DMS53 treated with DMSO at 0.1 percent for 48 hours (cell line): ENCODE measurements around the gene CCDC127.
"Not testable (repeated sequence)": the region's sequence is repeated elsewhere in the genome, so short reads cannot be mapped to it uniquely, and the experiment has no call there.

Experiments
- DNase-seq: peaks from one replicate; lab custom pipeline; 2025; ENCODE audit not compliant: unreplicated experiment; lab: John Stamatoyannopoulos, UW

Gene CCDC127

GRCh38 chr5:174876-175465 lies 43.0 kb downstream of the CCDC127 start:
- no peak for DNase-seq

GRCh38 chr5:174291-174600 lies 43.7 kb downstream of the CCDC127 start:
- no peak for DNase-seq

- DNase-seq: no peak
Observed at GRCh38 chr5:173392-174290, 44.3 kb downstream of the CCDC127 start.

GRCh38 chr5:172841-173251 lies 45.1 kb downstream of the CCDC127 start:
- no peak for DNase-seq

- DNase-seq: no peak
Observed at GRCh38 chr5:172421-172820, 45.5 kb downstream of the CCDC127 start.

- DNase-seq: no peak
Observed at GRCh38 chr5:171801-172331, 46.1 kb downstream of the CCDC127 start.

GRCh38 chr5:170971-171800 lies 46.8 kb downstream of the CCDC127 start:
- no peak for DNase-seq

- no peak for DNase-seq
Observed at GRCh38 chr5:169728-170094, 48.2 kb downstream of the CCDC127 start.

- no peak for DNase-seq
Observed at GRCh38 chr5:169071-169727, 48.8 kb downstream of the CCDC127 start.

GRCh38 chr5:167982-168660 lies 49.8 kb downstream of the CCDC127 start:
- no peak for DNase-seq

- DNase-seq: no peak
Observed at GRCh38 chr5:167511-167910, 50.4 kb downstream of the CCDC127 start.

- DNase-seq: no peak
Observed at GRCh38 chr5:166441-167372, 51.2 kb downstream of the CCDC127 start.

- DNase-seq: not testable (repeated sequence)
Observed at GRCh38 chr5:164783-165182, 53.2 kb downstream of the CCDC127 start.

GRCh38 chr5:164244-164643 lies 53.7 kb downstream of the CCDC127 start:
- no peak for DNase-seq

GRCh38 chr5:163841-164240 lies 54.1 kb downstream of the CCDC127 start:
- no peak for DNase-seq

GRCh38 chr5:163338-163620 lies 54.7 kb downstream of the CCDC127 start:
- no peak for DNase-seq

GRCh38 chr5:162565-163337 lies 55.2 kb downstream of the CCDC127 start:
- no peak for DNase-seq

GRCh38 chr5:162190-162564 lies 55.8 kb downstream of the CCDC127 start:
- no peak for DNase-seq

- DNase-seq: no peak
Observed at GRCh38 chr5:161803-162110, 56.2 kb downstream of the CCDC127 start.
